Karpas-422 (cell line): Measurements from ENCODE around the gene IKZF3. TPM values are rescaled to one million over a fixed set of nuclear protein-coding genes. Genes with fewer than 3 reads are reported as not detected.

ENCODE experiments used
- DNase-seq: peaks from one replicate; pipeline ENCODE4 v3.0.0-alpha.2; 2015
- H2AFZ ChIP-seq: fragments of 200-600 bp; sonication (generic); 2 replicates; pipeline ENCODE4 v1.6.1; 2014; ENCODE audit warnings: antibody characterized with exemption, low read length, mixed read lengths
- H3K27ac ChIP-seq: fragments of 200-600 bp; sonication (generic); 2 replicates; pipeline ENCODE4 v1.5.1; 2014; ENCODE audit warnings: mild to moderate bottlenecking, low read length, moderate library complexity
- H3K27me3 ChIP-seq: fragments of 200-600 bp; sonication (generic); 2 replicates; pipeline ENCODE4 v1.6.1; 2014; ENCODE audit warnings: low read length, mixed read lengths
- H3K36me3 ChIP-seq: fragments of 200-600 bp; sonication (generic); 2 replicates; pipeline ENCODE4 v1.6.1; 2014; ENCODE audit warnings: low read length, mixed read lengths; ENCODE audit not compliant: insufficient read depth
- H3K4me1 ChIP-seq: fragments of 200-600 bp; sonication (generic); 2 replicates; pipeline ENCODE4 v1.6.1; 2014; ENCODE audit warnings: mild to moderate bottlenecking, low read length, mixed read lengths
- H3K4me2 ChIP-seq: fragments of 200-600 bp; sonication (generic); 2 replicates; pipeline ENCODE4 v1.6.1; 2014; ENCODE audit warnings: low read length, low read depth, mild to moderate bottlenecking; ENCODE audit not compliant: poor library complexity, severe bottlenecking
- H3K4me3 ChIP-seq: fragments of 200-600 bp; sonication (generic); 2 replicates; pipeline ENCODE4 v1.5.1; 2014; ENCODE audit warnings: mild to moderate bottlenecking, antibody characterized with exemption, low read length, mixed read lengths
- H3K79me2 ChIP-seq: fragments of 200-600 bp; sonication (generic); 2 replicates; pipeline ENCODE4 v1.6.1; 2014; ENCODE audit warnings: mild to moderate bottlenecking, low read length, mixed read lengths
- H3K9ac ChIP-seq: fragments of 200-600 bp; sonication (generic); 2 replicates; pipeline ENCODE4 v1.6.0; 2014; ENCODE audit warnings: low read length
- H3K9me2 ChIP-seq: fragments of 200-600 bp; sonication (generic), shearing (Covaris generic); replicated peaks from 2 replicates; pipeline ENCODE4 v1.6.0; 2014; ENCODE audit warnings: mild to moderate bottlenecking, low read length, moderate library complexity; ENCODE audit not compliant: insufficient read depth
- H3K9me3 ChIP-seq: fragments of 300-700, 200-600 bp; sonication (generic); 2 replicates; pipeline ENCODE4 v1.6.1; 2014; ENCODE audit warnings: low read length, mixed read lengths
- H4K20me1 ChIP-seq: fragments of 200-600 bp; sonication (generic); 2 replicates; pipeline ENCODE4 v1.6.1; 2014; ENCODE audit warnings: mild to moderate bottlenecking, antibody characterized with exemption, low read length, low read depth; ENCODE audit not compliant: insufficient read depth
- total RNA-seq: library from RNA; depleted of rRNA; stranded (reverse); fragments of >200 nt; shearing (Covaris generic); gene quantifications from 2 replicates; pipeline ENCODE4 v1.2.3, GENCODE V29; 2014; ENCODE audit warnings: low replicate concordance

Gene IKZF3
- total RNA-seq, 1 experiment from 2014 or later: 137 TPM

GRCh38 chr17:39745335-39746144 is 118.6 kb downstream of the IKZF3 start:
- H3K9ac ChIP-seq: no peak overlapping the region
- H4K20me1 ChIP-seq: no peaks in the 10 kb centered on the region
- no peaks in the 10 kb centered on the region for H3K27me3 ChIP-seq
- H3K36me3 ChIP-seq: no peaks in the 10 kb centered on the region
- no peaks in the 10 kb centered on the region for H3K4me1 ChIP-seq
- H3K4me2 ChIP-seq: no peak overlapping the region
- H3K9me3 ChIP-seq: no peaks in the 10 kb centered on the region
- DNase-seq: no peak
- H2AFZ ChIP-seq: no peak overlapping the region
- H3K79me2 ChIP-seq: no peaks in the 10 kb centered on the region
- no peak overlapping the region for H3K4me3 ChIP-seq
- H3K9me2 ChIP-seq: no peaks in the 10 kb centered on the region
- H3K27ac ChIP-seq: no peak overlapping the region

- no peak overlapping the region for H3K27ac ChIP-seq
- H3K4me1 ChIP-seq: no peaks in the 10 kb centered on the region
- H3K9ac ChIP-seq: no peak overlapping the region
- H3K9me3 ChIP-seq: no peaks in the 10 kb centered on the region
- no peak overlapping the region for H3K4me2 ChIP-seq
- H3K4me3 ChIP-seq: no peak overlapping the region
- no peak overlapping the region for H2AFZ ChIP-seq
- DNase-seq: no peak
- no peaks in the 10 kb centered on the region for H3K36me3 ChIP-seq
- no peaks in the 10 kb centered on the region for H4K20me1 ChIP-seq
- H3K79me2 ChIP-seq: no peaks in the 10 kb centered on the region
- no peaks in the 10 kb centered on the region for H3K27me3 ChIP-seq
- no peaks in the 10 kb centered on the region for H3K9me2 ChIP-seq
These were observed 119.3 kb downstream of the IKZF3 start for GRCh38 chr17:39744836-39745215.

- no peaks in the 10 kb centered on the region for H3K36me3 ChIP-seq
- peaks cover 4% of the 10 kb centered on the region; the same call in 1 of the 2 replicates for H3K4me1 ChIP-seq
- no peak overlapping the region for H3K27ac ChIP-seq
- H3K4me2 ChIP-seq: no peak overlapping the region
- H2AFZ ChIP-seq: no peak overlapping the region
- no peaks in the 10 kb centered on the region for H3K9me3 ChIP-seq
- H3K9me2 ChIP-seq: no peaks in the 10 kb centered on the region
- H3K9ac ChIP-seq: no peak overlapping the region
- H3K4me3 ChIP-seq: no peak overlapping the region
- H3K27me3 ChIP-seq: no peaks in the 10 kb centered on the region
- no peaks in the 10 kb centered on the region for H4K20me1 ChIP-seq
- H3K79me2 ChIP-seq: no peaks in the 10 kb centered on the region
- no peak for DNase-seq
These were observed 119.9 kb downstream of the IKZF3 start for GRCh38 chr17:39744075-39744835.

- Histone ChIP-seq H3K79me2 (no peaks in the 10 kb centered on the region), H3K27me3 (no peaks in the 10 kb centered on the region; the same call in 1 of the 2 replicates), H3K9me2 (no peaks in the 10 kb centered on the region), H2AFZ (no peak overlapping the region), H3K9me3 (no peaks in the 10 kb centered on the region), H4K20me1 (no peaks in the 10 kb centered on the region), H3K9ac (no peak overlapping the region), H3K4me2 (no peak overlapping the region), H3K4me1 (peaks cover 14% of the 10 kb centered on the region), H3K27ac (no peak overlapping the region), H3K36me3 (no peaks in the 10 kb centered on the region), H3K4me3 (no peak overlapping the region)
- no peak for DNase-seq
These were observed 121.2 kb downstream of the IKZF3 start for GRCh38 chr17:39742856-39743436.

GRCh38 chr17:39742126-39742855 is 121.8 kb downstream of the IKZF3 start:
- H3K79me2 ChIP-seq: no peaks in the 10 kb centered on the region
- H3K4me3 ChIP-seq: no peak overlapping the region
- H3K4me2 ChIP-seq: no peak overlapping the region
- H3K9me2 ChIP-seq: no peaks in the 10 kb centered on the region
- no peak overlapping the region for H3K27ac ChIP-seq
- H3K36me3 ChIP-seq: no peaks in the 10 kb centered on the region
- DNase-seq: no peak
- H4K20me1 ChIP-seq: no peaks in the 10 kb centered on the region
- no peaks in the 10 kb centered on the region; the same call in 1 of the 2 replicates for H3K27me3 ChIP-seq
- no peak overlapping the region for H3K9ac ChIP-seq
- H3K9me3 ChIP-seq: no peaks in the 10 kb centered on the region
- H2AFZ ChIP-seq: no peak overlapping the region
- peaks cover 18% of the 10 kb centered on the region for H3K4me1 ChIP-seq

GRCh38 chr17:39740357-39741111 is 123.6 kb downstream of the IKZF3 start:
- H3K9ac ChIP-seq: no peak overlapping the region
- no peak overlapping the region for H2AFZ ChIP-seq
- H3K79me2 ChIP-seq: no peaks in the 10 kb centered on the region

DNA sequence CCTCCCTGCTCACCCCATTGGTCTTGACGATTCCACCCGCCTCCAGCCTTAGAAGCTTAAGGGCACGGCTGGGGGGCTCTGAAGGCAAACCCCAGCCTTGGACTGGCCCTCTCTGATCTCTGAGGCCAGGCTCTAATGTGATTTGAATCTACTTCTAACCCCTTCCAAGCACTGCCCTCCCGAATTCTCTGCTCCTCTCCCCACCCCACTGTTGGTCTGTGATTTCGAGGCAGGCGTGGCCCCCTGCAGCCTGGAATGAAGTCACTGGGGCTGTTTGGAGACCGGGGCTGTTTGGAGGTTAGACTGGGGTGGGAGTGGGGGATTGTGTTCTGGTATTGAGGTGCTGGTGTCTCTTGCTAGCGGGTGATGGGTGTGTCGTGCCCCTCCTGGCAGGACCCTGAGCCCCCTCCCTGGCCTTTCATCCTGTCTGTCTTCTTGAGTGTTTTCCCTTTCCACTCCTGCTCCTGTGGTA is 124.2 kb downstream of the IKZF3 start:
- Histone ChIP-seq H3K27ac (no peak overlapping the region), H3K9me3 (no peaks in the 10 kb centered on the region), H3K9ac (no peak overlapping the region), H3K36me3 (no peaks in the 10 kb centered on the region), H2AFZ (no peak overlapping the region), H3K27me3 (no peaks in the 10 kb centered on the region; the same call in 1 of the 2 replicates), H3K4me2 (no peak overlapping the region), H3K9me2 (no peaks in the 10 kb centered on the region), H3K4me1 (peaks cover 18% of the 10 kb centered on the region), H3K4me3 (no peak overlapping the region), H4K20me1 (no peaks in the 10 kb centered on the region), H3K79me2 (no peaks in the 10 kb centered on the region)
- no peak for DNase-seq

More at GRCh38 chr17:39740357-39741111, 123.6 kb downstream of the IKZF3 start:
- peaks cover 18% of the 10 kb centered on the region for H3K4me1 ChIP-seq
- H3K9me2 ChIP-seq: no peaks in the 10 kb centered on the region
- no peaks in the 10 kb centered on the region; the same call in 1 of the 2 replicates for H3K27me3 ChIP-seq
- no peaks in the 10 kb centered on the region for H3K9me3 ChIP-seq
- DNase-seq: no peak
- no peak overlapping the region for H3K27ac ChIP-seq
- H3K36me3 ChIP-seq: no peaks in the 10 kb centered on the region
- no peaks in the 10 kb centered on the region for H4K20me1 ChIP-seq
- H3K4me3 ChIP-seq: no peak overlapping the region
- no peak overlapping the region for H3K4me2 ChIP-seq
